GM12878 (cell line): ENCODE results near the gene MUC13.

ENCODE experiments used
- ATF3 ChIP-seq: IDR thresholded peaks from 2 replicates; pipeline ENCODE4 v1.6.1; 2011; ENCODE audit warnings: low read depth, mild to moderate bottlenecking, low read length, moderate library complexity, borderline replicate concordance; ENCODE audit errors: extremely low read depth
- BRCA1 ChIP-seq: IDR thresholded peaks from 2 replicates; pipeline ENCODE4 v1.6.1; 2011; ENCODE audit warnings: low read depth, low read length, improper control_type of control experiment
- CEBPB ChIP-seq, 2 experiments: fragments of 150-350 bp in 1 of 2; IDR thresholded peaks; 2 replicates each; pipeline ENCODE4 v1.6.1; 2012 to 2014; ENCODE audit warnings: low read depth in 2 of 2, low read length in 2 of 2, borderline replicate concordance in 1 of 2, inconsistent platforms in 1 of 2
- CTCF ChIP-seq, 3 experiments: IDR thresholded peaks in 2 of 3; conservative IDR thresholded peaks in 1 of 3; 2 replicates each; pipeline ENCODE4 v1.5.1; 2011; ENCODE audit warnings: low read depth in 3 of 3, low read length in 3 of 3, mild to moderate bottlenecking in 3 of 3, control low read depth in 2 of 3, moderate library complexity in 2 of 3, inconsistent platforms in 1 of 3, mixed read lengths in 1 of 3; ENCODE audit not compliant: control insufficient read depth in 2 of 3, insufficient read depth in 1 of 3; ENCODE audit errors: extremely low read depth in 1 of 3
- MXI1 ChIP-seq: fragments of 150-350 bp; IDR thresholded peaks from 2 replicates; pipeline ENCODE4 v1.6.1; 2011; ENCODE audit warnings: low read depth, mild to moderate bottlenecking, inconsistent platforms, low read length, improper control_type of control experiment
- POLR2AphosphoS5 ChIP-seq: IDR thresholded peaks from 2 replicates; pipeline ENCODE4 v1.6.1; 2011; ENCODE audit warnings: mild to moderate bottlenecking, low read length, inconsistent platforms
- RAD21 ChIP-seq: IDR thresholded peaks from 2 replicates; pipeline ENCODE4 v1.6.1; 2011; ENCODE audit warnings: mild to moderate bottlenecking, low read depth, low read length, moderate library complexity; ENCODE audit not compliant: insufficient read depth
- RFX5 ChIP-seq: IDR thresholded peaks from 2 replicates; pipeline ENCODE4 v1.6.1; 2011; ENCODE audit warnings: low read depth, low read length, improper control_type of control experiment
- ZNF274 ChIP-seq: IDR thresholded peaks from one replicate; pipeline ENCODE4 v1.8.0; 2011; ENCODE audit not compliant: insufficient read length, insufficient read depth
- TF ChIP-seq, protein P1 (sequence below): fragments of 450-650 bp; IDR thresholded peaks from 2 replicates; pipeline ENCODE4 v1.6.1; 2018; ENCODE audit warnings: mild to moderate bottlenecking, low read depth, moderate library complexity; ENCODE audit not compliant: partially characterized antibody

DNA sequence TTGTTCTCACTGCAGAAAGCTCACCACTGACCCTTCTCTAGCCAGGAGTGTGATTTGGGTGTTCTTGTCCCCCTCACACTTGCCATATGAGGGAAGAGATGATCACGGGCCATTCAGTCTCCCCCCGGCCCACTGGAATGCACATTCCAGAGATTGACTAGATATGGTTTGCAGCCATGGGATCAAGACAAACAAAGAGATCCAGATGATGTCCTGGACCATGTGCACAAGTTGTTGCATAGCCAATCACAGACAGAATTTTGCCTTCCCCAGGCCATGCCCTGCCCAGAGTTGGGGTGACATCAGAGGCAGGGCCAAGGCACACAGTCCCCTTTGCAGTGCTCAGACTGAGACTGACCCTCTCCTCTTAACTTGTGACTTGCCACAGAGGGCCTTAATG, 14.8 kb downstream of the MUC13 start:
- TF ChIP-seq RAD21 (no peak), CEBPB (IDR thresholded peaks at IDR 0.05; ENCODE audit: borderline replicate concordance in 1 of 2, low read depth in 2 of 2, low read length in 2 of 2) (no peak), CTCF (IDR thresholded peaks at IDR 0.05 in 2 of 3, conservative IDR thresholded peaks at IDR 0.05 in 1 of 3; ENCODE audit: control insufficient read depth in 2 of 3, extremely low read depth in 1 of 3, insufficient read depth in 1 of 3, low read depth in 3 of 3, low read length in 3 of 3) (no peak), BRCA1 (no peak), ZNF274 (no peak), ATF3 (no peak), MXI1 (no peak), POLR2AphosphoS5 (no peak), RFX5 (no peak)
- TF ChIP-seq, protein P1, sequence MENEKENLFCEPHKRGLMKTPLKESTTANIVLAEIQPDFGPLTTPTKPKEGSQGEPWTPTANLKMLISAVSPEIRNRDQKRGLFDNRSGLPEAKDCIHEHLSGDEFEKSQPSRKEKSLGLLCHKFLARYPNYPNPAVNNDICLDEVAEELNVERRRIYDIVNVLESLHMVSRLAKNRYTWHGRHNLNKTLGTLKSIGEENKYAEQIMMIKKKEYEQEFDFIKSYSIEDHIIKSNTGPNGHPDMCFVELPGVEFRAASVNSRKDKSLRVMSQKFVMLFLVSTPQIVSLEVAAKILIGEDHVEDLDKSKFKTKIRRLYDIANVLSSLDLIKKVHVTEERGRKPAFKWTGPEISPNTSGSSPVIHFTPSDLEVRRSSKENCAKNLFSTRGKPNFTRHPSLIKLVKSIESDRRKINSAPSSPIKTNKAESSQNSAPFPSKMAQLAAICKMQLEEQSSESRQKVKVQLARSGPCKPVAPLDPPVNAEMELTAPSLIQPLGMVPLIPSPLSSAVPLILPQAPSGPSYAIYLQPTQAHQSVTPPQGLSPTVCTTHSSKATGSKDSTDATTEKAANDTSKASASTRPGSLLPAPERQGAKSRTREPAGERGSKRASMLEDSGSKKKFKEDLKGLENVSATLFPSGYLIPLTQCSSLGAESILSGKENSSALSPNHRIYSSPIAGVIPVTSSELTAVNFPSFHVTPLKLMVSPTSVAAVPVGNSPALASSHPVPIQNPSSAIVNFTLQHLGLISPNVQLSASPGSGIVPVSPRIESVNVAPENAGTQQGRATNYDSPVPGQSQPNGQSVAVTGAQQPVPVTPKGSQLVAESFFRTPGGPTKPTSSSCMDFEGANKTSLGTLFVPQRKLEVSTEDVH: no peak
